ENCODE results near the gene WDR82.
"Not testable (repeated sequence)": the region's sequence is repeated elsewhere in the genome, so short reads cannot be mapped to it uniquely, and the experiment has no call there.

Gene WDR82

GRCh38 chr3:52288674-52289073 lies 10.2 kb upstream of the WDR82 start:
- no peak for DNase-seq

GRCh38 chr3:52286777-52287110 lies 8.3 kb upstream of the WDR82 start:
- no peak for DNase-seq

GRCh38 chr3:52284051-52284450 lies 5.6 kb upstream of the WDR82 start:
- not testable (repeated sequence) for DNase-seq

- no peak for DNase-seq
Measured at GRCh38 chr3:52283306-52283705, 4.9 kb upstream of the WDR82 start.

- DNase-seq: peak; percentile 24 to 35
Measured at GRCh38 chr3:52281981-52282801, 3.7 kb upstream of the WDR82 start.

GRCh38 chr3:52280050-52280461 lies 1.6 kb upstream of the WDR82 start:
- DNase-seq: no peak

GRCh38 chr3:52279596-52279995 lies 1.1 kb upstream of the WDR82 start:
- DNase-seq: no peak

- peak in 1 of 2 experiments; percentile 45 for DNase-seq
Measured at GRCh38 chr3:52277972-52278509, 408 bp downstream of the WDR82 start.

- peak; percentile 43 to 54 for DNase-seq
Measured at GRCh38 chr3:52277071-52277964, 1.1 kb downstream of the WDR82 start.

GRCh38 chr3:52274781-52275180 lies 3.7 kb downstream of the WDR82 start:
- not testable (repeated sequence) for DNase-seq

GRCh38 chr3:52272831-52273230 lies 5.6 kb downstream of the WDR82 start:
- DNase-seq: no peak

- DNase-seq: not testable (repeated sequence)
Measured at GRCh38 chr3:52272172-52272571, 6.3 kb downstream of the WDR82 start.

- DNase-seq: no peak
Measured at GRCh38 chr3:52270252-52270754, 8.1 kb downstream of the WDR82 start.

GRCh38 chr3:52269776-52270175 lies 8.7 kb downstream of the WDR82 start:
- no peak for DNase-seq

- no peak for DNase-seq
Measured at GRCh38 chr3:52268036-52268435, 10.4 kb downstream of the WDR82 start.

- no peak for DNase-seq
Measured at GRCh38 chr3:52265387-52265786, 13.1 kb downstream of the WDR82 start.

- no peak for DNase-seq
Measured at GRCh38 chr3:52262447-52262846, 16.0 kb downstream of the WDR82 start.

- DNase-seq: no peak
Measured at GRCh38 chr3:52259448-52259847, 19.0 kb downstream of the WDR82 start.

- DNase-seq: no peak
Measured at GRCh38 chr3:52259035-52259434, 19.4 kb downstream of the WDR82 start.

GRCh38 chr3:52257911-52258310 lies 20.5 kb downstream of the WDR82 start:
- DNase-seq: no peak

- no peak for DNase-seq
Measured at GRCh38 chr3:52256622-52257021, 21.8 kb downstream of the WDR82 start.

- DNase-seq: no peak
Measured at GRCh38 chr3:52256159-52256558, 22.3 kb downstream of the WDR82 start.

- no peak for DNase-seq
Measured at GRCh38 chr3:52254608-52255007, 23.8 kb downstream of the WDR82 start.

All from Kasumi-1 (cell line).